ENCODE measurements around the gene AKR1C2. TPM values are rescaled to one million over a fixed set of nuclear protein-coding genes. Genes with fewer than 3 reads are reported as not detected.
"Not testable (repeated sequence)": the region's sequence is repeated elsewhere in the genome, so short reads cannot be mapped to it uniquely, and the experiment has no call there.

Gene AKR1C2
- total and polyA plus RNA-seq, 2 donors (not counting 1 experiment from before 2014, with no cell fraction given) = not detected

- H3K9me3 ChIP-seq (ENCODE audit: control extremely low read depth in 1 of 3, control insufficient read depth in 2 of 3, insufficient read depth in 1 of 3, low read length in 2 of 3) = no peaks in the 10 kb centered on the region
- no peaks in the 10 kb centered on the region for H3K4me1 ChIP-seq (ENCODE audit: control insufficient read depth in 2 of 2, insufficient read depth in 2 of 2, low read length in 2 of 2)
- Mint-ChIP-seq H3K27ac (no peak overlapping the region), H3K27me3 (no peaks in the 10 kb centered on the region), H3K4me1 (no peaks in the 10 kb centered on the region), H3K4me3 (no peak overlapping the region), H3K9me3 (ENCODE audit: insufficient read depth) (no peaks in the 10 kb centered on the region)
- no peak overlapping the region for H3K4me2 ChIP-seq (replicated peaks; ENCODE audit: low read depth, low read length, poor library complexity, severe bottlenecking)
- intact Hi-C loops (cut with micrococcal nuclease) = no loop called here
- no peak overlapping the region for H3K27ac ChIP-seq (ENCODE audit: low read length in 2 of 2)
- no peaks in the 10 kb centered on the region for H3K79me2 ChIP-seq (ENCODE audit: control insufficient read depth, insufficient read depth, low read length)
- no peaks in the 10 kb centered on the region for H3K36me3 ChIP-seq (replicated peaks in 1 of 2; ENCODE audit: control extremely low read depth in 1 of 2, control insufficient read depth in 1 of 2, extremely low read depth in 1 of 2, insufficient read depth in 2 of 2, low read length in 1 of 2)
- ChIA-PET CTCF (no interaction called here), POLR2A (no interaction called here)
- no peak for DNase-seq
- H3K27me3 ChIP-seq (replicated peaks in 1 of 4; ENCODE audit: control extremely low read depth in 1 of 4, control insufficient read depth in 3 of 4, insufficient read depth in 4 of 4, low read length in 3 of 4) = no peaks in the 10 kb centered on the region
- TF ChIP-seq EZH2 (IDR thresholded peaks at IDR 0.05; ENCODE audit: borderline replicate concordance, insufficient read depth, low read depth, low read length, poor library complexity, severe bottlenecking) = no peak
- TF ChIP-seq, protein P1, sequence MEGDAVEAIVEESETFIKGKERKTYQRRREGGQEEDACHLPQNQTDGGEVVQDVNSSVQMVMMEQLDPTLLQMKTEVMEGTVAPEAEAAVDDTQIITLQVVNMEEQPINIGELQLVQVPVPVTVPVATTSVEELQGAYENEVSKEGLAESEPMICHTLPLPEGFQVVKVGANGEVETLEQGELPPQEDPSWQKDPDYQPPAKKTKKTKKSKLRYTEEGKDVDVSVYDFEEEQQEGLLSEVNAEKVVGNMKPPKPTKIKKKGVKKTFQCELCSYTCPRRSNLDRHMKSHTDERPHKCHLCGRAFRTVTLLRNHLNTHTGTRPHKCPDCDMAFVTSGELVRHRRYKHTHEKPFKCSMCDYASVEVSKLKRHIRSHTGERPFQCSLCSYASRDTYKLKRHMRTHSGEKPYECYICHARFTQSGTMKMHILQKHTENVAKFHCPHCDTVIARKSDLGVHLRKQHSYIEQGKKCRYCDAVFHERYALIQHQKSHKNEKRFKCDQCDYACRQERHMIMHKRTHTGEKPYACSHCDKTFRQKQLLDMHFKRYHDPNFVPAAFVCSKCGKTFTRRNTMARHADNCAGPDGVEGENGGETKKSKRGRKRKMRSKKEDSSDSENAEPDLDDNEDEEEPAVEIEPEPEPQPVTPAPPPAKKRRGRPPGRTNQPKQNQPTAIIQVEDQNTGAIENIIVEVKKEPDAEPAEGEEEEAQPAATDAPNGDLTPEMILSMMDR (IDR thresholded peaks at IDR 0.05) = no peak
- H3K9ac ChIP-seq (ENCODE audit: low read length) = no peak overlapping the region
- no peaks in the 10 kb centered on the region for H4K20me1 ChIP-seq (ENCODE audit: control insufficient read depth, insufficient read depth, low read length, poor library complexity, severe bottlenecking)
- no peak overlapping the region for H2AFZ ChIP-seq (ENCODE audit: insufficient read depth, low read depth, low read length, poor library complexity, severe bottlenecking)
- ATAC-seq (ENCODE audit: low read depth) = no peak
- H3K4me3 ChIP-seq (ENCODE audit: control extremely low read depth in 1 of 5, extremely low read depth in 1 of 5, insufficient read depth in 1 of 5, low read depth in 2 of 5, low read length in 4 of 5) = no peak overlapping the region
Measured at GRCh38 chr10:4953405-4953804, 50.3 kb downstream of the AKR1C2 start.

- H3K27ac Mint-ChIP-seq; H3K4me1 Mint-ChIP-seq; ATAC-seq (ENCODE audit: low read depth); DNase-seq; H3K36me3 ChIP-seq (replicated peaks in 1 of 2; ENCODE audit: control extremely low read depth in 1 of 2, control insufficient read depth in 1 of 2, extremely low read depth in 1 of 2, insufficient read depth in 2 of 2, low read length in 1 of 2); H3K27me3 Mint-ChIP-seq; H3K9ac ChIP-seq (ENCODE audit: low read length); H3K79me2 ChIP-seq (ENCODE audit: control insufficient read depth, insufficient read depth, low read length); H3K4me2 ChIP-seq (replicated peaks; ENCODE audit: low read depth, low read length, poor library complexity, severe bottlenecking); H3K9me3 ChIP-seq (ENCODE audit: control extremely low read depth in 1 of 3, control insufficient read depth in 2 of 3, insufficient read depth in 1 of 3, low read length in 2 of 3); H2AFZ ChIP-seq (ENCODE audit: insufficient read depth, low read depth, low read length, poor library complexity, severe bottlenecking); H3K9me3 Mint-ChIP-seq (ENCODE audit: insufficient read depth); H3K4me3 ChIP-seq (ENCODE audit: control extremely low read depth in 1 of 5, extremely low read depth in 1 of 5, insufficient read depth in 1 of 5, low read depth in 2 of 5, low read length in 4 of 5); CTCF ChIA-PET; H3K4me3 Mint-ChIP-seq; H3K4me1 ChIP-seq (ENCODE audit: control insufficient read depth in 2 of 2, insufficient read depth in 2 of 2, low read length in 2 of 2); POLR2A ChIA-PET; H4K20me1 ChIP-seq (ENCODE audit: control insufficient read depth, insufficient read depth, low read length, poor library complexity, severe bottlenecking); H3K27ac ChIP-seq (ENCODE audit: low read length in 2 of 2); intact Hi-C loops (cut with micrococcal nuclease); H3K27me3 ChIP-seq (replicated peaks in 1 of 4; ENCODE audit: control extremely low read depth in 1 of 4, control insufficient read depth in 3 of 4, insufficient read depth in 4 of 4, low read length in 3 of 4): not testable (repeated sequence)
- WGBS (ENCODE audit: insufficient coverage) = 86% methylated on average over 1 of the region's 5 CpGs
Measured at GRCh38 chr10:4951512-4952162, 52.0 kb downstream of the AKR1C2 start.
